GM18870 (cell line): Measurements from ENCODE around the gene OR8G5.

Experiments used
- ATAC-seq: cut with Tn5 transposase; IDR thresholded peaks from one replicate; pipeline ENCODE4 v1.9.1; 2021; ENCODE audit warnings: moderate library complexity; ENCODE audit not compliant: unreplicated experiment

Gene OR8G5

GRCh38 chr11:124285610-124286344 is 29.6 kb downstream of the OR8G5 start:
- ATAC-seq, result no peak

GRCh38 chr11:124294687-124295086 is 38.5 kb downstream of the OR8G5 start:
- no peak for ATAC-seq

GRCh38 chr11:124296016-124296415 is 39.8 kb downstream of the OR8G5 start:
- no peak for ATAC-seq

GRCh38 chr11:124297921-124298320 is 41.7 kb downstream of the OR8G5 start:
- ATAC-seq, result no peak

GRCh38 chr11:124301548-124301947 is 45.4 kb downstream of the OR8G5 start:
- ATAC-seq, result no peak

GRCh38 chr11:124302347-124303125 is 46.4 kb downstream of the OR8G5 start:
- ATAC-seq, result no peak

- ATAC-seq, result no peak
Measured at GRCh38 chr11:124307093-124307492, 50.9 kb downstream of the OR8G5 start.

GRCh38 chr11:124310721-124311120 is 54.5 kb downstream of the OR8G5 start:
- no peak for ATAC-seq

GRCh38 chr11:124311269-124311668 is 55.1 kb downstream of the OR8G5 start:
- no peak for ATAC-seq

- ATAC-seq, result no peak
Measured at GRCh38 chr11:124311670-124312069, 55.5 kb downstream of the OR8G5 start.

GRCh38 chr11:124313131-124313530 is 57.0 kb downstream of the OR8G5 start:
- ATAC-seq, result no peak

- no peak for ATAC-seq
Measured at GRCh38 chr11:124313849-124314248, 57.7 kb downstream of the OR8G5 start, which contains the start of gene OR8D1. OR8D1 (minus strand) TSS chr11:124313949; CDS start chr11:124310766, 3,183 bp downstream.

GRCh38 chr11:124315052-124315451 is 58.9 kb downstream of the OR8G5 start:
- ATAC-seq, result no peak
